ENCODE data around the gene CPSF2.

The CPSF2 gene

DNA sequence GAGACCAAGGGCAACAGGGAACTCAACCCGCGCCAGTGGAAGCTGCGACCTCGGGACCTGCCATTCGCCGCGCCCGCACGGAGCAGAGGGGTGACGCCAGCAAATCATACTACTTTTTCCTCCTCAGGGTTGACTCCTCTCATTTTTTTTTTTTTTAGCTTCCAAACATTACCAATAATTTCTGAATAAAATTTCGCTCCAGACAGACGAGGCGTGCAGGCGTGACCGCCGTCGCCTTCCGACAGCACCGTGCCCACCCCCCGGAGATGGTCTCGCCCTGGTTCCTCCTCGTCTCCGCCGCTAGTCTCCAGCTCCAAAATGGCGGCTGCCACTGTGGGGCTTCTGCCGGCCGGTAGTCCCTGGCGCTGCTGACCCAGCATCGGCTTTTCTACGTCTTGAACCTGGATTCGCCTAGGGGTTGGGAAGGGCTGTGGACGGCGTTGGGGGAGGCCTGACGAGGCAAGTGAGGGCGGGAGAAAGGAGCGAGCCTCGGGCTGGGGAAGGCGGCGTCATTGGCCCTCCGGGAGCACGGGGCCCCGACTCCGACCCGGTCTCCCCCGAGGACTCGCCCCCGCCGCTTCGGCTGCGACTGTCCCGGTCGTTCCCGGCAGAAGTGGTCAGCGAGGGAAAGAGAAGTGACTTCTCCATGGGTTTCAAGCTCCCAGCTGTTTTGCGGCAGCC lies at the start of gene CPSF2, which contains the start of gene NDUFB1:
CPSF2 (plus strand) TSS at position 300 of the 681 bp plus-strand sequence. CDS start 9,016 bp downstream, outside the sequence.
NDUFB1 (minus strand) TSS at position 37 of the 681 bp plus-strand sequence. CDS start 4,069 bp downstream, outside the sequence.
- peak; percentile 81 for DNase-seq

DNA sequence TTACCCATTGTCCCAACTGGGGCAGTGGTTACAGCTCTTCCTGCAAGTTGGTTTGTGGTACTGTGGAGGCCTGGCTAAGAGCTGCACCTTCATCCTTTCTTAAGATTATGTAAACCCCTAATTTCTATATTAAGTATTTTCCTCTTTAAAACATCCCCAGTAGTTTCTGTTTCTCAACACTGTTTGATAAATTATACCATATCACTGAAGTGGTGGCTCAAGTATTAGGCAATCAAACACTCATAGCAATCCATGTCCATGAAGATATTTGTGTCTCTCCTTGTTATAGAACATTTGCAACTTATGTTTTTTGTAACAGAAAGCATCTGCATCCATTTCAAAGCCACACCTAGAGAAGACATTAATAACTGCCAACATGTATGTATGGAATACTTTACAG lies 47.2 kb upstream of the CPSF2 start:
- no peak for DNase-seq

DNA sequence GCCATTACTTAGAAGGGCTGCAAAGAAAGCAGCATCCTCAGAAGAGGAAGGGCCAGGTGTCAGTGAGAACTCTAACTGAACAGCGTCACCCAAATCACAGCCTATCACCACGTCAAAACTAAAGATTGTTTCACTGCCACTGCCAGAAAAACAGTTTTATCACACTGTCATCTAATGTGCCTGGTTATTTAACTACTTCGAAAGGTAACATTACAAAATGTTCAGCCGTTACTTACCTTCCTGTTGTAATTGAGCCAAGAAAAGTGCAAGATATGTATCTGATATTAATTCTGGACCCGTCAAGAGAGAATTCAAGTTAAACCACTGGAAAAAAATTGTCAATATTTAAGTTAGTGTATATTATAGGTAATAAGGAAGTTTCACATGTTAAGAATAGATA lies 33.3 kb upstream of the CPSF2 start:
- DNase-seq, result no peak

DNA sequence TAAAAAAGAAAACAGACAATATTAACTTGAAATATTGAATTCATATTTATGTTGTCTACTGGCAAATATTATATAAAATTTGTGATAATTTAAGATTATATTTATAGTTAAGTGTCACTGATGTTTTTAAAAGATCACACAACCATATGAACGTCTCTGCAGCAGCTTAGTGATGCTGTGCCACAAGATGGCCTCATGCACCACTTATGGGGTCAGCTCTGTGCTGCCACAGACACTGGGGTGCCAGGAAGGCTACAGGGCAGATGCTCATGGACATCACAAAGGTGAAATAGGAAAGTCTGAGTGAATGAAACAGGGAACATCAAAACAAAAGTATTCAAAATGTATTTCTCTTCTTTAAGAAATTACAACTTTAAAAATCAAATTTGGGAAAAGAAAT lies 28.4 kb upstream of the CPSF2 start:
- no peak for DNase-seq

DNA sequence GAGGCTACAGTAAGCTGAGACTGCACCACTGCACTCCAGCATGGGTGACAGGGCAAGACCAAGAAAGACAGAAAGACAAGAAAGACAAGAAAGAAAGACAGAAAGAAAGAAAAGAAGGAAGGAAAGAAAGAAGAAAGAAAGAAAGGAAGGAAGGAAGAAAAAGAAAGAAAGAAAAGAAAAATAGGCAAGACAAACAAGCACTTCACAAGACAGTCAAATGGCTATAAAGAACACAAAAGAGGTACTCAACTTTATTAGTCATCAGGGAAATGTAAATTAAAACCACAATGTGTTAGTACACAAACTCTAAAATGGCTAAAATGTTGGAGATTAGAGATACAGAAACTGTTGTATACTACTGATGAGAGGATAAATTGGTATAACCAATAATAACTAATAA lies 22.0 kb upstream of the CPSF2 start:
- DNase-seq, result no peak

DNA sequence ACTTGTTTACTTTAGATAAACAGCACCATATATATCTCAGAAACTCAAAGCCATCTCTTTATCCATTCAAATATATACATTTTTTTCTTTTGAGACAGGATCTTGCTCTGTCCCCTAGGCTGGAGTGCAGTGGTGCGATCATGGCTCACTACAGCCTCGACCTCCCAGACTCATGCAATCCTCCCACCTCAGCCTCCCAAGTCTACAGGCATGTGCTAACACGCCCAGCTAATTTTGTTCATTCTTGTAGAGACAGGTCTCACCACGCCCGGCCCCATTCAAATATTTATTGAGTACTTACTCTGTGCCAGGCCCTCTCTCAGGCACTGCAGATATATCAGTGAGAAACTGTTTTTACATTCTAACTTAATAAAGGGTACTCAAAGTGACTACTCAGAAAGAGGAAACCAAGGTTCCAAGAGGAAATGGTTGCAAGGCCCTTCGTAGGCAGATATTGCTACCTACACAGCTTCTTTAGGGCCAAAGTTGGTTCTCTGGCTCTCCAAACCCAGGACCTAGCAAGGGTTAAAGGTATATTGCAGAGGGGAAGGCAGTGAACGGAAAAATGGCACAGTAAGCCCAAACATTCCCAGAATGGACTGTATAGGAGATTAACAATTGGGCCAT lies 18.3 kb upstream of the CPSF2 start:
- no peak for DNase-seq

DNA sequence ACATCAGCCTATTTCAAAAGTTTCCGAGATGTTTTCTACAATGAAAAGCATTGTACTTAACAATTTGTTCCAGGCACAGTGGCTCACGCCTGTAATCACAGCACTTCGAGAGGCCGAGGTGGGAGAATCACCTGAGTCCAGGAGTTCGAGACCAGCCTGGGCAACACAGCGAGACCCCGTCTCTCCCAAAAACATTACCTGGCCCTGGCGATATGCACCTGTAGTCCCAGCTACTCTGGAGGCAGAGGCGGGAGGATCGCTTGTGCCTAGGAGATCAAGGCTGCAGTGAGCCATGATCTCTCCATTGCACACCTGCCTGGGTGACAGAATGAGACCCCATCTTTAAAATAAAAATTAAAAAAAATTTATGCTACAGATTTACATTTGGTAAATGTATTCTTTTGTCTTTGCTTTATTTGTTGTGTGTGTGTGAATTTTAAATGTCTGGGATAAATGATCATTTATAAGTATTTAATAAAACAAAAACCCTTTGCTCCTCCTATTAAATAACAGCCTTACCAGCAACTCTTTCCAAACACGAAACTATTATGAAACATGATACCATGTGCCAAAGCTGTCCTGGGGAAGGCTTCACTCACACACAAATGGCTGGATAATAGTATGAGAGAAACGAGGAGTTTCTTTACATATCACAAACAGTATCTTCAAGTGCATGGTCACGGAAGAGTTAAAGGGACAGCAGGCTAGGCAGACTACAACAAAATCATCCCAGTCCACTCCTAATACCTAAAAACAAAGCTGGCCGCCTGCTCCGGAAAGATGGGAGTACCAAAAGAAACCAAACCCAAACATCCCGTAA lies 16.5 kb upstream of the CPSF2 start:
- DNase-seq, result no peak

DNA sequence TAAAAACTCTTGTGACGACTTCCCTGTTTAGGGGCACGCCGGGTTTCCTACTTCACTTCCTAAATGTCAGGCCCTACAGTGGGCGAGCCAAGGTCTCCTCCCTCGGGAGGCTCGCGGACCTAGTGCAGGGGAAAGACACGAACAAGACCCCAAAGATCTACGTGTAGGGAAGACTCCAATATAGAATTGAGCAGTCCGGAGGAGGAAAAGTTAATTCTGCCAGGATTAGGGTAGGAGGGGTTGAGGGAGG lies 16.0 kb upstream of the CPSF2 start:
- DNase-seq, result no peak

DNA sequence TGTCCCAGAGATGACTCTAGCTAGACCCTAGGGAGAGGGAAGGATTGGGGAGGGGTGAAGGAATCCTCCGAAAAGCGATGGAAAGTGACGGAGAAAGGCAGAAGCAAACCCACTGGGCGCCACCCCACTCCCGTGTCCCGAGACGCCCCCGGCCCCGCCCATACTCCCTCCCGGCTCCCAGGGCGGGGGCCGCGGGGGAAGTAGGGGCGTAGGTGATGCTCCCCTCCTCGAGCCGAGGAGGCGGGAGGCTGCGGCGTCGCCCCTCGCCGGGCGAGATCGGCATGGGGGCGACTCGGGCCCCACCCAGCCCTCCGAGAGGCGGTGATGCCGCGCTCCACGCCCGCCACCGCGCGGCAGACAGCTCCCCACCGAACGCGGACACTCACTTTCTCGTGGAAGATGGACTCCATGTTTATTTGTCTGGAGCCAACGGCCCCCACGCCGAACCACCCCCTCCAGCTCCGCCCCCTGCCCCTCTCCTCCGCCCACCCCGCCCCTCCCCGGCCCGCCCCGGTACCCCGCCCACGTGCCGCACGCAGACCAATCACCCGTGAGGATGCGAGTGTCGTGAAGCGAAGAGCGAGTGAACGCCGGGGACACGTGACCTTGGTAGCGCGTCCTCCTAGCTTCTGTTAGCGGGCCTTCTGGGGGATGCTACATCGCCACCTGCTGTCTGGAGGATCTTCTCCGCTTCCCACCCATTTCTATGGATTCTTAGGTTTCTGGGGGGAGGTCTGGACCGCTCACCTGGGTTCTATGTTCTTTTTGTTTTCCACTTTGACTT lies 15.4 kb upstream of the CPSF2 start, which contains the start of gene ATXN3:
ATXN3 (minus strand) TSS at position 440 of the 784 bp plus-strand sequence; CDS start at position 410, 30 bp downstream.
- peak; percentile 93 for DNase-seq

DNA sequence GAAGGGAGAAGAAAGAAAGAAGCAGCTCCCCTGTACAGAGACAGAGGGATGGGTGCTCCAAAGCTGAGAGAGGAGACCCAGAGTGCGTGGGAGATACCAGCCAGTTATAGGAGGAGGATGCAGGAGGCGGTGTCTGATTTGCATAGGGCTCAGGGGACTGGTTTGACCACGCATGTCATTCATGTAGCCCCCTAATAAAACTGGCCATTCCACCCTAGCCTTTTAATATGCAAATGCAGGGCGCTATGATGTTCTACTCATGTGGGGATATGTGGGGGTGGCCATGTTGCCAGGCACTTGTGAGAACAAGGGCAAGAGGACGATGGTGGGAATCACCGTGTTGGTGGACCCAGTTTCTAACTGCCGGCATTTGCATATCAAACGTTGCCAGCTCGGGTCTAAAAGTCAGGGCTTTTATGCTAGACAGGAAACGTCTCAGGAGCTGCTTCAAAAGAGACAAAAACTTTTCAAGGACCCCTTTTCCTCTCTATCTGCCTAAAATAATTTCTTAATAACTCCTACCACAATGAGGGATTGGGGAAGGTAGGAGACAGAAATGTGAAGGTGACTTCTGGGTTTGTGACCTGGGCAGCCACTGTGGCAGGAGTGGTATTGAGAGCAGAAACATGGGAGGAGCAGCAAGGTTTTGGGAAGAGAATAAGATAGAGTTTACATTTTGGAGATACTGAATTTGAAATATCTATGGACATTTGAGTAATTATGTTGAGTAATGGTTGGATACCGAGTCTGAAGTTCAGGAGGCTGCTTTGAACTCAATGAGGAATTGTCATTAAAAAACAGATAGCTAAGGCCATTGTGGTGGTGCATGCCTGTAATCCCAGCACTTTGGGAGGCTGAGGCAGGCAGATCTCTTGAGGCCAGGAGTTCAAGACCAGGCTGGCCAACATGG lies 13.2 kb upstream of the CPSF2 start:
- DNase-seq, result no peak

DNA sequence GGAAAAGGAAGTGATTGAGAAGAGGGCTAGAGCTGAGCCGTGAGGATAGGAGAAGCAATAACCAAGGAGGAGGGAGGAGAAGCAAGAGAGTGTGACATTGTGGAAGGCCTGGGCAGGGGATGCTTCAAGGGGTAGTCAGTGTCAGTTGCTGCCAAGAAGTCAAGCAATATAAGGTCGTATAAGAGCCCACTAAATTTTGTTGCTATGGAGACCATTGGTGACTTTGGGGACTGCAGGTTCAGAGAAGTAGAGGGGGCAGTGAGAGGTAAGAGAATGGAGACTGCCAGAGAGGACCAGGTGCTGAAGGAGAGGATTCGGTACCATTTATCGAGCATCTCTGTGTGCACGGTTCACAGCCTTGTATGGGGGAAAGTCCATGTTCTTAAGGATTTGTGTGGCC lies 12.3 kb upstream of the CPSF2 start:
- no peak for DNase-seq

DNA sequence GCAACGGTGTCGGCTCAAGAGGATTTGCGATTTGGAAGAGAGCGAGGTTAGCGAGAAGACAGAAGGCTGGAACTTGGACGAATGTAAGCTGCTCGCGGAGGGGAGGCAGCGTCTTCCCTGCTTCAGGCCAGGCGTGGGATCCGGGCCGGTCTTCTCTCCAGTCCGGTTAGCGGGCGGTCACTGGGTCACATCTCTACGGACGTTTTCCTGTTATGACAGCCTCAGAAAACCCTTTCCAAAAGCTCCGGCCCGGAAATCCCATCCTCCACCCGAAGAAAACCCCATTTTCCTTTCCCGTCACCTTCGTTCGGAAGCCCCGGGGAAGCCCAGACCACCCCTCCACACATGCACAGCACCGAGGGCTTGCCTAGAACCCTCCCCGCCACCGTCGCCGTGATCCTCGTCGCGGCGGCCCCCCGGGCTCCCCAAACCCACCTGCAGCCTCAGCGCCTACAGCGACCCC lies 531 bp upstream of the CPSF2 start:
- DNase-seq, result peak; percentile 20

DNA sequence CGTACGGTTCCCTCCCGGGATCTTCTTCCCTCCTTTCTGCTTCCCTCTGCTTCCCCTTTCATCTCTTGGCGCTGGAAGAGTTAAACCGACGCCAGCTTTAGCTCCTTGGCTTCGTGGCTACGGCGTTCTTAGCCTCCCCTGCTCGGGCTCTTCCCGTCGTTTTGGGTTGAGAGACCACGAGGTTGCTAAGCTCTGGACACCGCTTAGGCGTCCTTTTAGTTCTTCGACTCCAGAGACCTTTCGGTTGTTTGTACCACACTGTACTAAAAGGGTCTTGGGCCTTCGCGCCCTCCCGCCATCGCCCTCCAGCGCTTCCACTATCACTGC lies 545 bp downstream of the CPSF2 start:
- no peak for DNase-seq

DNA sequence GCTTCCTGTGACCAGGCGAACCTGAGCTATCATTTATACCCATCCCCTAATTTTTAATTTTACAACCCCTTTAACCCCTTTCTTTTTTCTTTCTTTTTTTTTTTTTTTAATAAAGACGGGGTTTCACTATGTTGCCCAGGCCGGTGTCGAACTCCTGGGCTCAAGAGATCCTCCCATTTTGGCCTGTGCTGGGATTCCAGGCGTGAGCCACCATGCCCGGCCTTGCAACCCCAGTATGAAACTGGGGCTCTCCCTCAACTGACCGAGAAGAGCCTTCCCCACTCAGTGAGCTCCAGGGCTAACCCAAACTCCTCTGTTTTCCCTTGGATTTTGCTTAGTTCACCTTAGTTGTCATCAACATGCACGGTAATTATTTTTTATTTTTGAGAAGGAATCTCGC lies 992 bp downstream of the CPSF2 start:
- DNase-seq, result no peak

DNA sequence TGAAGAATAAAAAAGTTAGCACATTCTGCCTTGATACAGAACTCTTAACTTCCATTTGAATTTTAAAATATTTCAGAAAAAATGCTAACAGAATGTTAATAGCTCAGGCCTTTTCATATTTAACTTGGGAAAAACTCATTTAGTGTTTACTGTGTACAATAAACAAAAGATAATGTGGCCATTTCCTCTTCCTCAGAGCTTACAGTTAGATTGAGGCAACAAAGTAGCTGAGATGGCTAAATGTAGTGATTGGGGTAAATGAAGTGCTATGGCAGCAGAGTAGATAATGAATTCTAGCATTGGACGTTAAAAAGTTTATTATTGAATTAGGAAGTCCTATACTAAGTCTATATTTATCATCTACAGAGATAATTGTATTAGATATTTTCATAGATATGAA lies 12.7 kb downstream of the CPSF2 start:
- no peak for DNase-seq

DNA sequence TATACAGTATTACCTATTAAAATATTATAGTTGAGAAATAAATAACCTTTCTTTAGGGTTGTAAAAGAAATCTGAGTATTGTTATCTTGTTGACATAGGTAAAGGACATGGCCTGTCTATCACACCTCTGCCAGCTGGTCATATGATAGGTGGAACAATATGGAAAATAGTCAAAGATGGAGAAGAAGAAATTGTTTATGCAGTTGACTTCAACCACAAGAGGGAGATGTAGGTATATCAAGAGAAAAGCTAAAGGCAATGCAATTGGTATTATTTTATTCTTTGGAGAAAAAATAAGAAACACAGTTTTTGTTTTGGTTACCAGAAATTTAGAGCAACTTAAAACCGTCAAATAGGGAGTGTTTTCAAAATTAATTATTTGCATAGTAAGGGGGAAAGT lies 13.5 kb downstream of the CPSF2 start:
- no peak for DNase-seq

DNA sequence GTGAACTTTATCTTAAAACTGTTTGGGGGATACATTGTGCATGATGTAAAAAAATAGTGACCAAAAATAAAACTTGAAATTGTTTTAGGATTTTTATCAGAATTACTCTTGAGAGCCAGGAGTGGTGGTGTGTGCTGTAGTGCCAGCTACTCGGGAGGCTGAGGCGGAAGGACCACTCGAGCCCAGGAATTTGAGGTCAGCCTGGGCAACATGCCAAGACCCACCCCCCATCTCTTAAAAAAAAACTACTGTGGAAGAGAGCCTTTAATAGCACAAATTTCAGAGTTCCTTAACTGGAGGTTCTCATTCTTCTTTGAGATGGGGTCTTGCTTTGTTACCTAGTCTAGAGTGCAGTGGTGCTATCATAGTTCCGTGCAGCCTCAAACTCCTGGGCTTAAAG lies 21.5 kb downstream of the CPSF2 start:
- no peak for DNase-seq

DNA sequence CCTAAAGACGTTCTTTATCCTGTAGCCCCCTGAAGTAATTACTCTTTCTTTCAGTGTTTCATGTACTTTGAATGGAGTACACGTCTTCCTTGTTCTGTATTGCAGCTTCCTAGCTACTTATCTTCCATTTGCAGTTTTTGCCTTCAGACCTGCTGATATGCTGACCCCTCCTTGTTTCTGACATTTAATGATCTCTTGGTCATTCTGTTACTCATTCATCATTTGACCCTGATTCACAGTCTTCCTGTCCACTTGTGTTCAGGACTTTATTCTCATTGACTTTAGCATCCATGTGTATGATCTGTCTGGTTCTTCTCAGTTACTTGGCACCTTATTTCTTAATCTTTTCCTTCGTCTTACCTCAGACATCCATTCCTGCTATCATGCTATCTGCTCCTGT lies 22.2 kb downstream of the CPSF2 start:
- no peak for DNase-seq

DNA sequence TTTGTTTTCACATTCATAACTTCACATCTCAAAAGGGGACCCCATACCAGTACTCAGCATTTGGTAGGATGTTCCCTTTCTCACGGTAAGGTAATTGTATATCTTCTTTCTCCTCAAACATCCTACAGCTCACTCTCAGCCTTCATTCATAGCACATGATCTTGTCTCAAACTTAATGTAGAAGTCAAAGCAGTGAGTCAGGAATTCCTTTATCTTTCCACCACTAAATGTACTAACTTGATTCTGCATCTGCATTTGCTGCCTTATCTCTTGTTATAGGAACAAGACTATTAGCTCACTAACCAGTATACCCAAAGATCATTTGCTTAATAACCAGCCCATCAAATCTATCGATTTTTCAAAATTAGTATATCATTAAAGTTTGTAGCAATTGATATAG lies 22.9 kb downstream of the CPSF2 start:
- DNase-seq, result no peak

DNA sequence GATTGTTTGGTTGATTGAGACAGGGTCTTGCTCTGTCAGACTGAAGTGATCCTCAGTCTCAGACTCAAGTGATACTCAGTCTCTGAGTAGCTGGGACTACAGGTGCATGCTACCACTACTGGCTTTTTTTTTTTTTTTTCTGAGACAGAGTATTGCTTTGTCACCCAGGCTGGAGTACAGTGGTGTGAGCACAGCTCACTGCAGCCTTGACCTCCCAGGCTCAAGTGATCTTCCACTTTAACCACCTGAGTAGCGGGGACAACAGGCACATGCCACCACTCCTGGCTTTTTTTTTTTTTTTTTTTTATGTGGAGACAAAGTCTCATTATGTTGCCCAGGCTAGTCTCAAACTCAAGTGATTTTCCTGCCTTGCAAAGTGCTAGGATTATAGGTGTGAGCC lies 31.8 kb downstream of the CPSF2 start:
- no peak for DNase-seq

DNA sequence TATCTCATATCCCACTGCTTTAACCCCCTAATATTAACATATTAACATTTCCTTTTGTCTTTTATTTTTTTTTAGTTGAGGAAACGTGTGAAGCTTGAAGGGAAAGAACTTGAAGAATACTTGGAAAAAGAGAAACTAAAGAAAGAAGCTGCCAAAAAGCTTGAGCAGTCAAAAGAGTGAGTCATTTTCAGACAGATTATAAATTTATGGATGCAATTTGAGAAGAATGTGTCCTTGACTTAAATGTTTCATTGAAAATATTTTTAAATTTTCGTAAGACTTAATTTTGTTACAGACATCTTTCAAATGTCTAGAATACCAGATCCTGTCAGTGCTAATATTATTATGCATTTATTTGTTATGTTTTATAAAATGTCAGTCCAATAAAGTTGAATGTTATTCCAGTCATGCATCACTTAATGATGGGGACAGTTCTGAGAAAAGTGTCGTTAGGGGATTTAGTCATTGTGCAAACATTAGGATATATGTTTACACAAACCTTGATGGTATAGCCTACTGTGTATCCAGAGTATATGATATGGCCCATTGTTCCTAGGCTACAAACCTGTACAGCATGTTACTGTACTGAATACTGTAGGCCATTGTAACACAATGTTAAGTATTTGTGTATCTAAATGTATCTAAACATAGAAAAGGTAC lies 32.6 kb downstream of the CPSF2 start:
- DNase-seq, result no peak

DNA sequence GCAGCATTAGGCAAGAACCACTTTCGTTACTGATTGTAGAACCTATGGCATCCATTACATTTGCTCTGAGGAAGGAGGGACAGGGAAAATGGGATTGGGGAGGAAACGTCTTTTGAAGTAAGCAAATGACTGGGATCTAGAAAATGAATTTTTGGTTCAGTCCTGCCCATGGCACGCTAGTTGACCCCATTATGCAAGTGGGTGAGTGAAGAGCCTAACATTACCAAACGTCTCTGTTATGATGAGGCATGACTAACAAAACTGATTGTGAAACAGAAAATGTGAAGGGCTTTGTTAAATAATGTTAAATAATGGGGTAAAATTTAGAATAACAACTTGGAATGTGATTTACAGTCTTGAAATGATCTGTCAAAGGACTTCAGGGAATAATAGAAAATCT lies 38.9 kb downstream of the CPSF2 start:
- DNase-seq, result no peak
